ENCODE data around the gene ANKRD10.
"Not testable (repeated sequence)": the region's sequence is repeated elsewhere in the genome, so short reads cannot be mapped to it uniquely, and the experiment has no call there.

Gene ANKRD10

GRCh38 chr13:110947338-110947737 lies 32.5 kb upstream of the ANKRD10 start:
- in situ Hi-C loops (cut with HindIII; ENCODE audit: low pct_ligation_motif_present, low pct_unique_long_range_greater_than_20kb, low sequenced_read_pairs); DNase-seq: not testable (repeated sequence)

- in situ Hi-C loops (cut with HindIII; ENCODE audit: low pct_ligation_motif_present, low pct_unique_long_range_greater_than_20kb, low sequenced_read_pairs) = no loop called here
- DNase-seq = no peak
Measured at GRCh38 chr13:110945928-110946570, 31.2 kb upstream of the ANKRD10 start.

- in situ Hi-C loops (cut with HindIII; ENCODE audit: low pct_ligation_motif_present, low pct_unique_long_range_greater_than_20kb, low sequenced_read_pairs) = no loop called here
- DNase-seq = no peak
Measured at GRCh38 chr13:110944968-110945927, 30.4 kb upstream of the ANKRD10 start.

GRCh38 chr13:110944121-110944967 lies 29.5 kb upstream of the ANKRD10 start:
- in situ Hi-C loops (cut with HindIII; ENCODE audit: low pct_ligation_motif_present, low pct_unique_long_range_greater_than_20kb, low sequenced_read_pairs) = no loop called here
- DNase-seq = peak; percentile 61

GRCh38 chr13:110942248-110942981 lies 27.5 kb upstream of the ANKRD10 start:
- in situ Hi-C loops (cut with HindIII; ENCODE audit: low pct_ligation_motif_present, low pct_unique_long_range_greater_than_20kb, low sequenced_read_pairs) = no loop called here
- DNase-seq = no peak

- in situ Hi-C loops (cut with HindIII; ENCODE audit: low pct_ligation_motif_present, low pct_unique_long_range_greater_than_20kb, low sequenced_read_pairs) = no loop called here
- DNase-seq = no peak
Measured at GRCh38 chr13:110938662-110939421, 24.0 kb upstream of the ANKRD10 start.

- in situ Hi-C loops (cut with HindIII; ENCODE audit: low pct_ligation_motif_present, low pct_unique_long_range_greater_than_20kb, low sequenced_read_pairs) = no loop called here
- no peak for DNase-seq
Measured at GRCh38 chr13:110937511-110938285, 22.8 kb upstream of the ANKRD10 start.

GRCh38 chr13:110936519-110936918 lies 21.6 kb upstream of the ANKRD10 start:
- in situ Hi-C loops (cut with HindIII; ENCODE audit: low pct_ligation_motif_present, low pct_unique_long_range_greater_than_20kb, low sequenced_read_pairs) = no loop called here
- no peak for DNase-seq

- in situ Hi-C loops (cut with HindIII; ENCODE audit: low pct_ligation_motif_present, low pct_unique_long_range_greater_than_20kb, low sequenced_read_pairs) = no loop called here
Measured at GRCh38 chr13:110932588-110932987, 17.7 kb upstream of the ANKRD10 start.

GRCh38 chr13:110929104-110929777 lies 14.4 kb upstream of the ANKRD10 start:
- in situ Hi-C loops (cut with HindIII; ENCODE audit: low pct_ligation_motif_present, low pct_unique_long_range_greater_than_20kb, low sequenced_read_pairs) = no loop called here
- DNase-seq = no peak

More at GRCh38 chr13:110932588-110932987, 17.7 kb upstream of the ANKRD10 start:
- no peak for DNase-seq

GRCh38 chr13:110925023-110925612 lies 10.2 kb upstream of the ANKRD10 start:
- no peak for DNase-seq
- in situ Hi-C loops (cut with HindIII; ENCODE audit: low pct_ligation_motif_present, low pct_unique_long_range_greater_than_20kb, low sequenced_read_pairs) = no loop called here

- no peak for DNase-seq
- in situ Hi-C loops (cut with HindIII; ENCODE audit: low pct_ligation_motif_present, low pct_unique_long_range_greater_than_20kb, low sequenced_read_pairs) = no loop called here
Measured at GRCh38 chr13:110924639-110924934, 9.7 kb upstream of the ANKRD10 start.

- in situ Hi-C loops (cut with HindIII; ENCODE audit: low pct_ligation_motif_present, low pct_unique_long_range_greater_than_20kb, low sequenced_read_pairs) = no loop called here
- no peak for DNase-seq
Measured at GRCh38 chr13:110923777-110924638, 9.1 kb upstream of the ANKRD10 start.

- DNase-seq = no peak
- in situ Hi-C loops (cut with HindIII; ENCODE audit: low pct_ligation_motif_present, low pct_unique_long_range_greater_than_20kb, low sequenced_read_pairs) = no loop called here
Measured at GRCh38 chr13:110923086-110923485, 8.2 kb upstream of the ANKRD10 start.

- in situ Hi-C loops (cut with HindIII; ENCODE audit: low pct_ligation_motif_present, low pct_unique_long_range_greater_than_20kb, low sequenced_read_pairs) = no loop called here
- DNase-seq = no peak
Measured at GRCh38 chr13:110922506-110922905, 7.6 kb upstream of the ANKRD10 start.
